Chondrocyte (in vitro differentiated cells): ENCODE results near the gene DRGX. TPM values are rescaled to one million over a fixed set of nuclear protein-coding genes. Genes with fewer than 3 reads are reported as not detected.

Experiments
- DNase-seq: peaks from one replicate; pipeline ENCODE4 v3.0.0; 2021; ENCODE audit warnings: mixed read lengths, low spot score
- H3K27ac Mint-ChIP-seq: one replicate; pipeline ENCODE4 v1.8.0; 2021; ENCODE audit warnings: mild to moderate bottlenecking, moderate library complexity, mixed read lengths; ENCODE audit not compliant: unreplicated experiment
- H3K27me3 Mint-ChIP-seq: 2 replicates; pipeline ENCODE4 v1.8.0; 2021; ENCODE audit warnings: low read depth, mixed read lengths
- H3K36me3 Mint-ChIP-seq: 2 replicates; pipeline ENCODE4 v1.8.0; 2021; ENCODE audit warnings: low read depth, mixed read lengths
- H3K4me1 Mint-ChIP-seq: 2 replicates; pipeline ENCODE4 v1.8.0; 2021; ENCODE audit warnings: low read depth, mild to moderate bottlenecking, mixed read lengths
- H3K4me3 Mint-ChIP-seq: one replicate; pipeline ENCODE4 v1.8.0; 2021; ENCODE audit warnings: mild to moderate bottlenecking, moderate library complexity, mixed read lengths; ENCODE audit not compliant: unreplicated experiment
- H3K9me3 Mint-ChIP-seq: 2 replicates; pipeline ENCODE4 v1.8.0; 2021; ENCODE audit warnings: low read depth, mixed read lengths
- total RNA-seq: library from RNA; stranded (reverse); gene quantifications from 3 replicates; pipeline ENCODE4 v1.2.1, GENCODE V29; 2021
- TF ChIP-seq, protein P1 (sequence below): fragments of 200-600 bp; sonication (generic); IDR thresholded peaks from 2 replicates; pipeline ENCODE4 v1.5.0; 2021; ENCODE audit warnings: antibody characterized with exemption, mild to moderate bottlenecking, moderate library complexity

Gene DRGX
- total RNA-seq, 1 donor from 2014 or later, result not detected

DNA sequence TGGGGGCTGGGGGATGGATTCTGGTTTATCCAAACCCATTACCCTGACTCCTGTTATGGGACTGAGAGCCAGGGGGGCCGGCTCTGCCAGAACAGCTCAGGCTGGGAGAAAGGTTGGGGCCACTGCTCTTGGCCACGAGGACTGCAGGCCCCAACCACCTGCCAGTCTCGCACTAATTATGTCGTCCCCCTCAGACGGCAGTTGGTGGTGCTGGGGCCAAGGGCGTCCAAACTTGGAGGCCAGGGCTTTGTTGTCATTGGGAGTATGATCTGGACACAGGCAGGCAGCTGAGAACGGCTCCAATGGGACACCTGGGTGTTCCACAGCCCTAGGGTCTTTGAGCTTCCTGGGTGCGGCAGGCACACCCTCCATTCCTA lies 34.7 kb downstream of the DRGX start:
- Mint-ChIP-seq H3K9me3 (peaks cover 8% of the 10 kb centered on the region), H3K4me1 (peaks cover 10% of the 10 kb centered on the region), H3K27ac (no peak overlapping the region), H3K4me3 (no peak overlapping the region), H3K36me3 (no peaks in the 10 kb centered on the region), H3K27me3 (peaks cover 5% of the 10 kb centered on the region)
- TF ChIP-seq, protein P1, sequence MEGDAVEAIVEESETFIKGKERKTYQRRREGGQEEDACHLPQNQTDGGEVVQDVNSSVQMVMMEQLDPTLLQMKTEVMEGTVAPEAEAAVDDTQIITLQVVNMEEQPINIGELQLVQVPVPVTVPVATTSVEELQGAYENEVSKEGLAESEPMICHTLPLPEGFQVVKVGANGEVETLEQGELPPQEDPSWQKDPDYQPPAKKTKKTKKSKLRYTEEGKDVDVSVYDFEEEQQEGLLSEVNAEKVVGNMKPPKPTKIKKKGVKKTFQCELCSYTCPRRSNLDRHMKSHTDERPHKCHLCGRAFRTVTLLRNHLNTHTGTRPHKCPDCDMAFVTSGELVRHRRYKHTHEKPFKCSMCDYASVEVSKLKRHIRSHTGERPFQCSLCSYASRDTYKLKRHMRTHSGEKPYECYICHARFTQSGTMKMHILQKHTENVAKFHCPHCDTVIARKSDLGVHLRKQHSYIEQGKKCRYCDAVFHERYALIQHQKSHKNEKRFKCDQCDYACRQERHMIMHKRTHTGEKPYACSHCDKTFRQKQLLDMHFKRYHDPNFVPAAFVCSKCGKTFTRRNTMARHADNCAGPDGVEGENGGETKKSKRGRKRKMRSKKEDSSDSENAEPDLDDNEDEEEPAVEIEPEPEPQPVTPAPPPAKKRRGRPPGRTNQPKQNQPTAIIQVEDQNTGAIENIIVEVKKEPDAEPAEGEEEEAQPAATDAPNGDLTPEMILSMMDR, result no peak
- no peak for DNase-seq

DNA sequence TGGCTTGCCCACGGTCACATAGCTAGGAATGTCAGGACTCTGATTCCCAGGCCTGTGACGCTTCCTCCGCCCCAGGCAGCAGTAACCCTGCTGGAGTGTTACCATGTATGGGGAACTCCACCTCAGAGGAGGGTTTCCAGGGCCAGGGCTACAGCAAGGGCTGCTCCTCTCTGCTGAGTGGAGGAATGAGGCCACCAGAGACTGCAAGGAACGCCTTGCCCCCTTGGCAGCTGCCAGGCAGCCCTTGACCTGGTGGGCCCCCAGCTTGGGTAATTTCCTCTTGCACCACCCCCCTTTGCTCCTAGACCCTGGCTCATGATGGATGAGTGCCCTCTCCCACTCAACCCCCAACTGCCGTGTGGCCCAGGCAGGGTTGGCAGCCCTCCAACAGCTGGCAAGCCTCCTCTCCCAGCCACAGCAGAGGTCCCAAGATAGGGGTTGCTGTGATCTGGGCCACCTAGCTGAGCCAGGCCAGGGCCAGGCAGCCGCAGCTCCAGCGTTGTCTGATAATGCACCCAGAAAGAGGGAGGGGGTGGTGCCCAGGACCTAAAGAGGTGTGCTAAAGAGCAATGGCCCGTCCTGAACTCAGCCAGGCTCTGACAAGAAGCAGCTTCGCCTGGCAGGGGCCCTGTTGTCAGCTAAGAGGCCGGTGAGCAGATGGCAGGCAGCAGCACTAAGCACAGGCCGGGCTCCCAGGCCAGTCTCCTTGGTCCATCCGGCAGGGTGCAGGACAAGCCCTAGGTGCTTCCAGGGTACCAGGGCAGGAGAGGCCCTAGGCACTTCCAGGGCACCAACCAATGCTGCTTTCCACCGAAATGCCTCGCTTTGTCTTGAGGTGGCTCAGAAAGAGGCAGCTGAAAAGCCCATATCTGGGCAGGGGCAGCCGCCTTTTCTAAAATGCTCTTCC lies 35.4 kb downstream of the DRGX start:
- Mint-ChIP-seq H3K36me3 (no peaks in the 10 kb centered on the region), H3K4me3 (no peak overlapping the region), H3K9me3 (peaks cover 8% of the 10 kb centered on the region), H3K4me1 (peaks cover 10% of the 10 kb centered on the region), H3K27me3 (peaks cover 5% of the 10 kb centered on the region), H3K27ac (peak overlapping the region; percentile 79)
- TF ChIP-seq, protein P1, result no peak
- no peak for DNase-seq

DNA sequence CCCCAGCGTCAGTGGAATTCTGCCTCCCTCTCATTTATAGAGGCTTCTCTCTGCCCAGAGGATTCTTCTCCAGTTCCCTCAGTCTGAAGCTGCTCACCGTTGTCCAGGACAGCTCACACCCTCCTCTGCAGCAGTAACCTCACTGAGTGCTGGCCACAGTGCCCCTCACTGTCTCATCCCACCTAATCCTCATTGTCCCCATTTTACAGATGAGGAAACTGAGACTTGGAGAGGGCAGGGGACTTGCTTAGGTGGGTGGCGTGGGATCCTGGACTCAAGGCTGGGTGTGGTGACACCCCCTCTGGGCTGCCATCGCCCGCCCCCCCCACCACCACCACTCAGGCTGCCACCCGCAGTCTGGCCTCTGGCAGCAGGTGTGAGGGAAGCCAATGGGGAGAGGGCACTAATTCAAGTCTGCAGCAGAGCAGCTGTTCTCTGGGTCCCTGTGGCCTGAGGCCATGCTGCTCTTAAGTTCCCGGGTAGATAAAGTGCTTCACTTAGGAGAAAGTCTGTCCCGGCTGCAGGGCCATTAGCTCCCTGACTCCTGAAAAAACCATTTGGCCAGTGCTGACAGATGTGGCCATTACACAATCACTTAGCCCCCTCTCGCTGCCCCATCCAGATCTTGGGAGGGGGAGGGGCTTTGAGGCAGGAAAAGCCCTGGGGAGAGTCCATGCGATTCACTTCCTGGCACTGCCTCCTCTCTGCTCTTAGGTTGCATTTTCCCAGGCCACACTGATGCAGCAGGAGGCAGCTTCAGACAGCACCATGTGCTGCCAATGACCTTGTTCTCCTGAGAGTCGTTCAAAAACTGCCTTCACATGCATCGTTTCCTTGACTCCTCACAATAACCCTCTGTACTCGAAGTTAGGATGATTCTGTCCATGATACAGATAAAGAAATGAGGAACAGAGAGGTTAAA lies 36.3 kb downstream of the DRGX start:
- Mint-ChIP-seq H3K4me1 (peaks cover 10% of the 10 kb centered on the region), H3K36me3 (no peaks in the 10 kb centered on the region), H3K9me3 (peaks cover 8% of the 10 kb centered on the region), H3K27me3 (peaks cover 2% of the 10 kb centered on the region), H3K27ac (peak overlapping the region; percentile 79), H3K4me3 (no peak overlapping the region)
- TF ChIP-seq, protein P1, result peak; percentile 34
- no peak for DNase-seq

DNA sequence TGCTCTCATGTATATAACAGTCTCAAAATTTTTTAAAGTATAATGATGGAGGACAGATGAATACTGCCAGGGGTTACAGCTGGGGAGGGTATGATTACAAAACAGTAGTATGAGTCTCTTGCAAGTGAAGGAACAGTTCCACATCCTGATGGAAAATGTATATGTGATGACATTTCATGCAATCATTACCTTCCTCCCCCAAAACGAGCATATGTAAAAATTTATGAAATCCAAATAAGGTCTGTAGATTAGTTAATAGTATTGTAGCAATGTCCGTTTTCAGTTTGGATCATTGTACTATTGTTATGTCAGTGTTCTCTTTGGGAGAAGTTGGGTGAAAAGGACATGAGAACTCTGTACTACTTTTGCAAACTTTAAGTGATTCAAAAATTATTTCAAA lies 38.0 kb downstream of the DRGX start:
- no peaks in the 10 kb centered on the region for H3K27me3 Mint-ChIP-seq
- no peak overlapping the region for H3K4me3 Mint-ChIP-seq
- no peak overlapping the region for H3K27ac Mint-ChIP-seq
- TF ChIP-seq, protein P1, result no peak
- peaks cover 8% of the 10 kb centered on the region for H3K9me3 Mint-ChIP-seq
- peaks cover 10% of the 10 kb centered on the region for H3K4me1 Mint-ChIP-seq
- no peaks in the 10 kb centered on the region for H3K36me3 Mint-ChIP-seq
- no peak for DNase-seq

DNA sequence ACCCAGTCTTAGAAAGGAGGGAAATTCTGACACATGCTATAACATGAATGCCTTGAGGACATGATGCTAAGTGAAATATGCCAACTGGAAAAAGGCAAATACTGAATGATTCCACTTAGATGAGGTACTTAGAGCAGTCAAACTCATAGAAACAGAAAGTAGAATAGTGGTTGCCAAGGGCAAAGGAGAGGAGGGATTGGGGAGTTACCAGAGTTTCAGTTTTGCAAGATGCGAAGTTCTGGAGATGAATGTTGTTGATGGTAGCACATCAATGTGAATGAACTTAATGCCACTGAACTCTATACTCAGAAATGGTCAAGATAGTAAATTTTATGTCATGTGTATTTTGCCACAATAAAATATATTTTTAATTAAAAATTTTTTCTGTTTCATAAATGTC lies 38.9 kb downstream of the DRGX start:
- Mint-ChIP-seq H3K27me3 (no peaks in the 10 kb centered on the region), H3K36me3 (no peaks in the 10 kb centered on the region)

More for the DNA sequence above, 38.9 kb downstream of the DRGX start:
- Mint-ChIP-seq H3K4me1 (peaks cover 10% of the 10 kb centered on the region), H3K27ac (no peak overlapping the region), H3K4me3 (no peak overlapping the region), H3K9me3 (peaks cover 8% of the 10 kb centered on the region)
- no peak for DNase-seq
- TF ChIP-seq, protein P1, result no peak
